ENCODE data around the gene TOP3A. TPM values are rescaled to one million over a fixed set of nuclear protein-coding genes. Genes with fewer than 3 reads are reported as not detected.

Gene TOP3A
- polyA plus RNA-seq, 1 donor (not counting 4 experiments of a cell fraction or from before 2014, with no cell fraction given) = 11.6 TPM

DNA sequence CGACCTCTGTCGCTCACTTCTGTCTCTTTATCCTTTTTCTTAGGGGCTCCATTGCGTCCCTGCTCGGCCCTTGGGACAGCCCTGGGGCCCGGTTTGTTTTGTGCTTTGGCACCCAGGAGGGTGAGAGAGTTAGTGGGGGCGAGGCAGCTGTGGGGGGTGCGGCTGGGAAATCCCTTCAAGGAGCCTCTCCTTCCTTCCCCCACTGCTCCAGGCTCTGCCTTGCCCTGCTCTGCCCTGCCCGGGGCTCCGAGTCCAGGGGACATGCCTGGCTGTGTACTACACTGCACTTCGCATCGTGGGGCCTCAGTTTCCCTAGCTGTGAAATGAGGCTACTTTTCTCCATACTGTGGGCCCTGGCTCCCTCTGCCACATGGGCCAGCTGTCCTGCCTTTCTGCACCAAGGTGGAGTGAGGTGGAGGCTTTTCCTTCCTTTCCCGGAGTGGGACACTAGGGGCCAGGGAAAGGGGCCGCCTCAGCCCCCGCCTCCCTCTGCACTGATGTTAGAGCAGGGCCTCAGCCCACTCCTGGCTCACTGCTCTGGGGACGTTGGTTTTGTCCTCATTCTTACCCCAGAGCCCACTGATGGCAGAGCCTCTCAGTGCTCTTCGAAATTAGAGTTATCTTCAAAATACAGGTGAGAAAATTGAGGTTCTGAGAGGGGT, 88.4 kb downstream of the TOP3A start:
- H3K4me3 ChIP-seq (ENCODE audit: control insufficient read depth in 2 of 3, extremely low read depth in 1 of 3, insufficient read depth in 2 of 3, low read depth in 1 of 3, low read length in 3 of 3) = peak overlapping the region; percentile 55 to 92 (median 82)
- peak overlapping the region; percentile 85 for H3K4me2 ChIP-seq (ENCODE audit: control insufficient read depth, extremely low read depth, insufficient read depth, low read depth, low read length)
- no peaks in the 10 kb centered on the region for H3K27me3 ChIP-seq (ENCODE audit: control insufficient read depth, extremely low read depth, insufficient read depth, low read length)
- dilution Hi-C loops (cut with MboI; ENCODE audit: extremely low pct_ligation_motif_present, low sequenced_read_pairs) = no loop called here
- peaks cover 8% of the 10 kb centered on the region for H3K4me1 ChIP-seq (ENCODE audit: control insufficient read depth, extremely low read depth, insufficient read depth, low read length)
- peak overlapping the region; percentile 79 for H3K9ac ChIP-seq (ENCODE audit: control insufficient read depth, extremely low read depth, insufficient read depth, low read length)
- FAIRE-seq (no peak), DNase-seq (ENCODE audit: low read depth, low spot score) (no peak)
- no peak for TF ChIP-seq EZH2 (IDR thresholded peaks at IDR 0.05; ENCODE audit: low read length)
- TF ChIP-seq, protein P1, sequence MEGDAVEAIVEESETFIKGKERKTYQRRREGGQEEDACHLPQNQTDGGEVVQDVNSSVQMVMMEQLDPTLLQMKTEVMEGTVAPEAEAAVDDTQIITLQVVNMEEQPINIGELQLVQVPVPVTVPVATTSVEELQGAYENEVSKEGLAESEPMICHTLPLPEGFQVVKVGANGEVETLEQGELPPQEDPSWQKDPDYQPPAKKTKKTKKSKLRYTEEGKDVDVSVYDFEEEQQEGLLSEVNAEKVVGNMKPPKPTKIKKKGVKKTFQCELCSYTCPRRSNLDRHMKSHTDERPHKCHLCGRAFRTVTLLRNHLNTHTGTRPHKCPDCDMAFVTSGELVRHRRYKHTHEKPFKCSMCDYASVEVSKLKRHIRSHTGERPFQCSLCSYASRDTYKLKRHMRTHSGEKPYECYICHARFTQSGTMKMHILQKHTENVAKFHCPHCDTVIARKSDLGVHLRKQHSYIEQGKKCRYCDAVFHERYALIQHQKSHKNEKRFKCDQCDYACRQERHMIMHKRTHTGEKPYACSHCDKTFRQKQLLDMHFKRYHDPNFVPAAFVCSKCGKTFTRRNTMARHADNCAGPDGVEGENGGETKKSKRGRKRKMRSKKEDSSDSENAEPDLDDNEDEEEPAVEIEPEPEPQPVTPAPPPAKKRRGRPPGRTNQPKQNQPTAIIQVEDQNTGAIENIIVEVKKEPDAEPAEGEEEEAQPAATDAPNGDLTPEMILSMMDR (optimal IDR thresholded peaks at IDR 0.05 in 1 of 3, IDR thresholded peaks at IDR 0.05 in 1 of 3, conservative IDR thresholded peaks at IDR 0.05 in 1 of 3; ENCODE audit: extremely low read depth in 1 of 3, insufficient read depth in 2 of 3, low read length in 3 of 3) = no peak
- no peaks in the 10 kb centered on the region for H3K36me3 ChIP-seq (ENCODE audit: control insufficient read depth in 2 of 2, extremely low read depth in 1 of 2, insufficient read depth in 2 of 2, low read length in 2 of 2)
- H4K20me1 ChIP-seq (ENCODE audit: control insufficient read depth, extremely low read depth, insufficient read depth, low read length) = no peaks in the 10 kb centered on the region
- peak overlapping the region; percentile 77 for H2AFZ ChIP-seq (ENCODE audit: control insufficient read depth, low read length)
- H3K9me3 ChIP-seq (ENCODE audit: control insufficient read depth, low read depth, low read length) = no peaks in the 10 kb centered on the region
- H3K27ac ChIP-seq (ENCODE audit: control insufficient read depth, insufficient read depth, low read length) = peak overlapping the region; percentile 42
- peaks cover 37% of the 10 kb centered on the region for H3K79me2 ChIP-seq (ENCODE audit: control insufficient read depth, insufficient read depth, low read length)
- H3K9me1 ChIP-seq (ENCODE audit: control insufficient read depth, extremely low read depth, insufficient read depth, low read length) = peaks cover 2% of the 10 kb centered on the region

DNA sequence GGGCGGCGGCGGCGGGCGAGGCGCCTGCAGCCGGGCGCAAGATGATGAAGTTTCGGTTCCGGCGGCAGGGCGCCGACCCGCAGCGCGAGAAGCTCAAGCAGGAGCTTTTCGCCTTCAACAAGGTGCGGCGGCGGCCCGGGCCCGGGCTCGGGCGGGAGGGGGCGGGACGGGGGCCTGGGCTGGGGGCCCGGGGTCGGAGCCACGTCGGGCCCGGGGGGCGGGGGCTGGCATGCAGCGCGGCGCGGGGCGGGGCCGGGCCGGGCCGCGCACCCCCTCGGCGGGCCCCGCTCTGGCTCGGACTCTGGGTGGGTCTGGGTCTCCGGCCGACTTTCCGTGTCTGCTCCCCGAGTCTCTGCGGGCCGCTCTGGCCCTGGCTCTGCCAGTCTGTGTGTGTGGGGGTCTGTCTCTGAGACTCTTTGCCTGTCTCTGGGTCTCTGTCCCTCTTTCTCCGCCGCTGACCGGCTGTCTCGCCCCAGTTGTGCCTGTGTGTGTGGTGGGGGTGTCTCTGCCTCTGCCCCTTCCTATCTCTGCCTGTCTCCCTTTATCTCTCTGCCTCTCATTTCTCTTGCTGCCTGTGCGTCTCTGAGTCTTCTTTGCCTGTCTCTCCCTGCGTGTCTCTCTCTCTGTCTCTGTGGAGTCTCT, 89.0 kb downstream of the TOP3A start:
- Histone ChIP-seq H3K9me3 (ENCODE audit: control insufficient read depth, low read depth, low read length) (no peaks in the 10 kb centered on the region), H2AFZ (ENCODE audit: control insufficient read depth, low read length) (peak overlapping the region; percentile 77), H3K27ac (ENCODE audit: control insufficient read depth, insufficient read depth, low read length) (peak overlapping the region; percentile 42), H3K36me3 (ENCODE audit: control insufficient read depth in 2 of 2, extremely low read depth in 1 of 2, insufficient read depth in 2 of 2, low read length in 2 of 2) (no peaks in the 10 kb centered on the region), H3K27me3 (ENCODE audit: control insufficient read depth, extremely low read depth, insufficient read depth, low read length) (no peaks in the 10 kb centered on the region), H3K79me2 (ENCODE audit: control insufficient read depth, insufficient read depth, low read length) (peaks cover 37% of the 10 kb centered on the region), H4K20me1 (ENCODE audit: control insufficient read depth, extremely low read depth, insufficient read depth, low read length) (no peaks in the 10 kb centered on the region), H3K9ac (ENCODE audit: control insufficient read depth, extremely low read depth, insufficient read depth, low read length) (peak overlapping the region; percentile 79), H3K4me3 (ENCODE audit: control insufficient read depth in 2 of 3, extremely low read depth in 1 of 3, insufficient read depth in 2 of 3, low read depth in 1 of 3, low read length in 3 of 3) (peak overlapping the region; percentile 55 to 92 (median 82)), H3K9me1 (ENCODE audit: control insufficient read depth, extremely low read depth, insufficient read depth, low read length) (peaks cover 2% of the 10 kb centered on the region), H3K4me2 (ENCODE audit: control insufficient read depth, extremely low read depth, insufficient read depth, low read depth, low read length) (peak overlapping the region; percentile 85), H3K4me1 (ENCODE audit: control insufficient read depth, extremely low read depth, insufficient read depth, low read length) (peaks cover 8% of the 10 kb centered on the region)
- dilution Hi-C loops (cut with MboI; ENCODE audit: extremely low pct_ligation_motif_present, low sequenced_read_pairs) = no loop called here
- TF ChIP-seq EZH2 (IDR thresholded peaks at IDR 0.05; ENCODE audit: low read length) = no peak
- TF ChIP-seq, protein P1 (optimal IDR thresholded peaks at IDR 0.05 in 1 of 3, IDR thresholded peaks at IDR 0.05 in 1 of 3, conservative IDR thresholded peaks at IDR 0.05 in 1 of 3; ENCODE audit: extremely low read depth in 1 of 3, insufficient read depth in 2 of 3, low read length in 3 of 3) = no peak
- DNase-seq (ENCODE audit: low read depth, low spot score) (no peak), FAIRE-seq (no peak)

Measured in keratinocyte (primary cell).